ENCODE results near the gene ZNF473. TPM values are rescaled to one million over a fixed set of nuclear protein-coding genes. Genes with fewer than 3 reads are reported as not detected.
"Not testable (repeated sequence)": the region's sequence is repeated elsewhere in the genome, so short reads cannot be mapped to it uniquely, and the experiment has no call there.

The ZNF473 gene
- total RNA-seq, 1 donor from 2014 or later = 2.4 TPM

- DNase-seq = no peak
- no peak for TF ChIP-seq CTCF (IDR thresholded peaks at IDR 0.05; ENCODE audit: borderline replicate concordance)
- no peak overlapping the region for H3K27ac ChIP-seq (replicated peaks)
- no peaks in the 10 kb centered on the region for H3K36me3 ChIP-seq
- no peaks in the 10 kb centered on the region for H3K4me1 ChIP-seq
- intact Hi-C loops (cut with micrococcal nuclease) = no loop called here
- no peak overlapping the region for H3K4me3 ChIP-seq
- H3K27me3 ChIP-seq (ENCODE audit: low read depth) = peaks cover 4% of the 10 kb centered on the region
- peaks cover 43% of the 10 kb centered on the region for H3K9me3 ChIP-seq (replicated peaks)
Observed at GRCh38 chr19:50060107-50060506, 34.3 kb downstream of the ZNF473 start.

- DNase-seq = no peak
- no peak for TF ChIP-seq CTCF (IDR thresholded peaks at IDR 0.05; ENCODE audit: borderline replicate concordance)
- H3K4me3 ChIP-seq = no peak overlapping the region
- H3K27me3 ChIP-seq (ENCODE audit: low read depth) = peaks cover 8% of the 10 kb centered on the region
- intact Hi-C loops (cut with micrococcal nuclease) = no loop called here
- no peak overlapping the region for H3K27ac ChIP-seq (replicated peaks)
- H3K36me3 ChIP-seq = no peaks in the 10 kb centered on the region
- H3K4me1 ChIP-seq = no peaks in the 10 kb centered on the region
- H3K9me3 ChIP-seq (replicated peaks) = peaks cover 43% of the 10 kb centered on the region
Observed at GRCh38 chr19:50061650-50062049, 35.8 kb downstream of the ZNF473 start.

DNA sequence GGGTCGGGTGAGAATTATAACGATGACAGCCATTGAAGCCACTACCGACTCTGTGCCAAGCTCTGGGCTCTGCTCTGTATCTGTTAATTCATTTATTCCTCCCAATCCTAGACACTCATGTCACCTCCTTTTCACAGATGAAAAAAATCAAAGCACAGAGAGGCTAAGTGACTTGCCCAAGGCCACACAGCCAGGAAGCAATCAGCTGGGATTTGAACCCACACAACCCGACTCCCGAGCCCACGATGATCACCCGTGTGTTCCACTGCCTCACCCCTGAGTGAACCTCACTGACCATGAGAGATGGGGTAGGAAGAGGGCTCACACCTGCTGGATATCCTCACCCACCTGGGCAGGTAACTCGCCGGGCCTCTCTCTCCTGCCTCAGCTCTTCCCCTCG, 40.1 kb downstream of the ZNF473 start:
- no peaks in the 10 kb centered on the region for H3K4me1 ChIP-seq
- H3K27me3 ChIP-seq (ENCODE audit: low read depth) = peaks cover 32% of the 10 kb centered on the region
- no peak for TF ChIP-seq CTCF (IDR thresholded peaks at IDR 0.05; ENCODE audit: borderline replicate concordance)
- H3K36me3 ChIP-seq = no peaks in the 10 kb centered on the region
- H3K9me3 ChIP-seq (replicated peaks) = peaks cover 5% of the 10 kb centered on the region
- intact Hi-C loops (cut with micrococcal nuclease) = no loop called here
- DNase-seq = no peak
- H3K4me3 ChIP-seq = no peak overlapping the region
- no peak overlapping the region for H3K27ac ChIP-seq (replicated peaks)

GRCh38 chr19:50067575-50067974, 41.8 kb downstream of the ZNF473 start:
- Histone ChIP-seq H3K4me1 (no peaks in the 10 kb centered on the region), H3K27me3 (ENCODE audit: low read depth) (peaks cover 44% of the 10 kb centered on the region), H3K4me3 (no peak overlapping the region), H3K27ac (replicated peaks) (no peak overlapping the region), H3K36me3 (no peaks in the 10 kb centered on the region), H3K9me3 (replicated peaks) (no peaks in the 10 kb centered on the region)
- DNase-seq = no peak
- no peak for TF ChIP-seq CTCF (IDR thresholded peaks at IDR 0.05; ENCODE audit: borderline replicate concordance)
- intact Hi-C loops (cut with micrococcal nuclease) = no loop called here

DNA sequence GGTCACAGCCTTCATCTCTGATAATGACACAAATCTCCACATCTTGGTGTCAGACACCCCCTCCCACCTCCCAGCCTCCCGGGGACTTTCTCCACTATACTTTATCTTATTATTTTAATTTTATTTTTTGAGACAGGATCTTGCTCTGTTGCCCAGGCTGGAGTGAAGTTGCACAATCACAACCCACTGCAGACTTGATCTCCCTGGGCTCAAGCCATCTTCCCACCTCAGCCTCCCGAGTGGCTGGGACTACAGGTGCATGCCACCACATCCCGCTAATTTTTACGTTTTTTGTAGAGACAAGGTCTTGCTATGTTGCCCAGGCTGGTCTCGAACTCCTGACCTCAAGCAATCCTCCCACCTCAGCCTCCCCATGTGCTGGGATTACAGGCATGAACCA, 42.6 kb downstream of the ZNF473 start:
- H3K9me3 ChIP-seq (replicated peaks); DNase-seq; H3K27ac ChIP-seq (replicated peaks); H3K4me1 ChIP-seq; H3K4me3 ChIP-seq; intact Hi-C loops (cut with micrococcal nuclease); H3K36me3 ChIP-seq: not testable (repeated sequence)
- H3K27me3 ChIP-seq (ENCODE audit: low read depth) = peaks cover 44% of the 10 kb centered on the region

DNA sequence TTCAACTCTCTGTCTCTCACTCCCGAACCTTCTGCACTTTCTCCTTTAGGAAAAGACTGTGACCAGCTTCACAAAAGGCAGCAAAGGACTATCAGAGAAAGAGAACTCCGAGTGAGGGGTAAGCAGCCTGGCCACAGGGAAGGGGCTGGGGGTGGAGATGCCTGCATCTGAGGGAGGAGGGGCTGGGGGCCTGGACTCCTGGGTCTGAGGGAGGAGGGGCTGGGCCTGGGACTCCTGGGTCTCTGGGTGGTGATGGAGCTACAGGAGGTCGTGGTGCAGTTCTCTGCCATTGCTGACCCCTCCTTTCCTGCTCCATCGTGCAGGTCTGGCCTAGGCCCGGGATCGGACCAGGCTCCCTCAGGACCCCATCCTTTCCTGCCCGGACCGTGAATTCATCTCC, 49.3 kb downstream of the ZNF473 start:
- H3K27me3 ChIP-seq (ENCODE audit: low read depth) = peaks cover 19% of the 10 kb centered on the region
- DNase-seq; H3K4me3 ChIP-seq; H3K4me1 ChIP-seq; H3K36me3 ChIP-seq; intact Hi-C loops (cut with micrococcal nuclease); H3K9me3 ChIP-seq (replicated peaks); H3K27ac ChIP-seq (replicated peaks): not testable (repeated sequence)

GRCh38 chr19:50075644-50076372, 50.0 kb downstream of the ZNF473 start:
- DNase-seq; H3K4me3 ChIP-seq; H3K4me1 ChIP-seq; H3K27ac ChIP-seq (replicated peaks); H3K36me3 ChIP-seq; intact Hi-C loops (cut with micrococcal nuclease); H3K9me3 ChIP-seq (replicated peaks): not testable (repeated sequence)
- peaks cover 17% of the 10 kb centered on the region for H3K27me3 ChIP-seq (ENCODE audit: low read depth)

- H3K36me3 ChIP-seq; DNase-seq; H3K4me1 ChIP-seq; intact Hi-C loops (cut with micrococcal nuclease); H3K4me3 ChIP-seq; H3K27ac ChIP-seq (replicated peaks); H3K9me3 ChIP-seq (replicated peaks): not testable (repeated sequence)
- peaks cover 11% of the 10 kb centered on the region for H3K27me3 ChIP-seq (ENCODE audit: low read depth)
Observed at GRCh38 chr19:50076581-50077355, 51.0 kb downstream of the ZNF473 start.

DNA sequence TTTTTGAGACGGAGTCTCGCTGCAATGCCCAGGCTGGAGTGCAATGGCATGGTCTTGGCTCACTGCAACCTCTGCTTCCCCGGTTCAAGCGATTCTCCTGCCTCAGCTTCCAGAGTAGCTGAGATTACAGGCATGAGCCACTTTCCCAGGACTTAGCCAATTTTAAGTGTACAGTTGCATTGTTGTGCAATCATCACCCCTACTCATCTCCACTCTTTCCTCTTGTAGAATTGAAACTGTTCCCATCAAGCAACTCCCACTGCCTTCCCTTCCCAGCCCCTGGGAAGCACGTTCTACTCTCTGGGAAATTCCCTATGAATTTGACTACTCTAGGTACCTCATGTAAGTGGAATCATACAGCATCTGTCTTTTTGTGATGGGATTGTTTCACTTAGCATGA, 53.2 kb downstream of the ZNF473 start:
- H3K4me1 ChIP-seq; DNase-seq; H3K27ac ChIP-seq (replicated peaks); H3K4me3 ChIP-seq; intact Hi-C loops (cut with micrococcal nuclease); H3K36me3 ChIP-seq; H3K9me3 ChIP-seq (replicated peaks): not testable (repeated sequence)
- peaks cover 17% of the 10 kb centered on the region for H3K27me3 ChIP-seq (ENCODE audit: low read depth)

All from left ventricle myocardium inferior (tissue), 1 donor.